Activated effector memory CD4-positive, alpha-beta T cell treated with anti-CD3 and anti-CD28 coated beads, Interleukin-2, amount 50 U/mL, for 16 hours (primary cell): Measurements from ENCODE around the gene SGCD.

Experiments
- DNase-seq: peaks from one replicate; pipeline ENCODE4 v3.0.0-alpha.2; 2020

SGCD gene

GRCh38 chr5:156471893-156472292 is 144.9 kb downstream of the SGCD start:
- no peak for DNase-seq

DNA sequence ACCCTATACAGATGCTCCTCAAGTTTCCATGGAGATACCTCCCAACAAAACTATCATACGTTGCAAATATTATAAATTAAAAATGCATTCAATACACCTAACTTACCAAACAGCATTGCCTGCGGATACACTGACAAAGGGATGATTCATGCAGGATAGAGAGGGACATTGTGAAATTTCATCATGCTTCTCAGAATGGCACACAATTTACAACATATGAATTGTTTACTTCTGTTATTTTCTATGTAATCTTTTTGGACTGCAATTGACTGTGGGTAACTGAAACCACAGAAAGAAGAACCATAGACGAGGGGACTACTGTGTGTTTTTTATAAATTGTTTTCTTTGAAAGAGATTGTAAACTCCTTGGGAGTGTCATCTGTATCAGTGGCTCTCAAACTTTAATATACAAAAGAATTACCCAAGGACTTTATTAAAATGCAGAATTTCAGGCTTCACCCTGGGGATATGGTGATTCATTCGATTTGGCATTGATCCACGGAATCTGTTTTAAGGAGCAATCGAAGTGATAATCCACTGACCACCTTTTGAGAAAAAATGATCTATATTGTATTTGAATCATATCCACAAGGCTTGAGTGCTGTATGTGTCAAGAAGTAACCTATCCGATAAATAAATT is 146.4 kb downstream of the SGCD start:
- no peak for DNase-seq

DNA sequence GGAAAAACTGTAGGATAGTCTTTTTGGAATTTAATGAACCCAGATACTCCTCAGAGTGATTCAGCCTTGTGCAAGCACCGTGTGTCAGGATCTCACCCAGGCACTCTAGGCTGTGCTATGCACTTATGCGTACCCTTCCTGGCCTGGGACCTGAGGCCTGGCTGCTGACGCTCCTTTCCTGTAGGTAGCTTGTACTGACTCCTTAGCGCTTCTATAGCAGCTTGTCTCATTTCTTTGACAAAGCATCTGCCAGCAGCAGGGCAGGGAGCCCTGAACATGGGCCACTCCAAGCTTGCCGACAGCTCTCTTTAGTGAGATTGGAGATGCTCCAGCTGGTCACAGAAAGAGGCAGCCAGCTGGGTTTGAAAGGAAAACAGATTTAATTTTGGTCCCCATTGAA is 147.3 kb downstream of the SGCD start:
- DNase-seq: no peak

DNA sequence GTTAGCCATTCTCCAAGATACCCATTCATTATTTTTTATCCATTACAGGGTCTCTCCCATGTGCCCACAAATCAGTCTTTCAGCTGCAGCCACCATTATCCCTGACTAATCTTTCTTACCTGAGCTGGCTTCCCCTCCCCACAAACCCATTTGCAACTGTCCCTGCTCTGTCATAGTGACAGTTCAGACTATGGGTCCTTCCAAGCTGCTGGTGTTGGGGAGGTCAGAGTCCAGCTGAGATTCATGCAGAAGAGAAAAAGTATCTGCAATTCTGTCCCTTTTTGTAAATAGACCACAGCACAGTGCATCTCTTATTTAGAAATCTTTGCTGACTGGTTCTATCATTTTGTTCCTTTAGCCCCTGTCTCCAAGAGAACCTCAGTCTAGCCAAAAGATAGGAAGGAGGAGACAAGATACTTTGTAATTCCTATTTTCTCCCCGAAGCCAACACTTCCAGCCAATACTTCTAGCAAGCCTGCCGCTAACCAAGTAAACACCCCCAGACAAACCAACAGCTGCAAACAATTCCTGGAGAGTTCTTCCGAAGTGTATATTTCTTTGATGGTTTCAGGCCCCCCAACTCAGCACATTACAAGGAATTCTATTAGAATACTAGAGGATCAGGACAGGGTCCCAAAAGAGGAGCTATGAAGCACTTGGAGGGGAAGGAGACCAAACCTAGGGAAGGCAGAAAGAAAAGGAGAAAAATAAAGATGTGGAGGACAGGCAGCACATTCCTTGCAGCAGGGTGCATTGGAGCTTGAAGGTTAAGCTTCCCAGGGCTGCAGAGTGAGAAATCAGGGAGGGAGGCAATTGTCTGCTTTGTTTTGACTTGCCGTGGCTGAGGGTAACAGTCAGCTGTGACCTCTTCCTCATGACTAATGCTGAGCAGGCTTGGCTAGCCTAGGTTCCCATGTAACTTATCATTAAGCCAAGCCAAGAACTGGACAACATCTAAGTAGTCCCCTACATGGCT is 148.5 kb downstream of the SGCD start:
- no peak for DNase-seq

DNA sequence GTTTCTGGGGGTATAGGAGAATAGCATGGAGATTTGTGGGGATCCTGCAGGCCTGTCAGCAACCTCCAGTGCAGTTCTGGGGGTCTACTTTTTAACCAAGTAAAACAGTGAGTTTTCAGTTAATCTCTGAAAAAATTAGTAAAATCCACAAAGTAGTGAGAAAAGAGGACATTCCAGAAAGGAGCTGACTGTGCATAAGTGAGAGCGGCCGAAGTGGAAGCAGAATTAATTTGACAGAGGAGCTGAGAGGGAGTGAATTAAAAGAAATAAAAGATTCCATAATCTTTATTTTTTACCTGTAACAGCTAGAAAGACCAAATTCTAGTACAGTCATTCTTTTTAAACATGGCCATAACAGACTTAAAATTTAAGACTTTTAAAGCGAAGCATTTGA is 149.2 kb downstream of the SGCD start:
- no peak for DNase-seq

GRCh38 chr5:156476678-156477077 is 149.7 kb downstream of the SGCD start:
- DNase-seq: no peak

DNA sequence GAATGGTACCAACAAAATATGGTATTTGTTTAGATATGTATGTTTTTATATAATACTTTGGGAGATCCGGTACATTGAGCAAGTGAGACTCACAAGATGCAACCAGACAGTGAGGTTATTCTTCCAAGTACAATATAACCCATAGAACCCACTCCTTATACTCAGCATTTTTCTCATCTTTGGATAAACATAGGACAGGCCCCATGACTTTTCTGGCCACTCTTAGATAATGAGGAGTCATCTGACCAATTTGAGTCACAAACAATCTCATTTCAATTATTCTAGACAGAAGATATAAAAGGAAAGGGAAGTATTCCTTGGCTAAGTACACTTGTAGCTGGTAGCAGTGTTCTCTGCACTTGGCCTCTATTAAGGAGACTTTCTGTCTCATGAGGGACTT is 150.2 kb downstream of the SGCD start:
- DNase-seq: no peak

DNA sequence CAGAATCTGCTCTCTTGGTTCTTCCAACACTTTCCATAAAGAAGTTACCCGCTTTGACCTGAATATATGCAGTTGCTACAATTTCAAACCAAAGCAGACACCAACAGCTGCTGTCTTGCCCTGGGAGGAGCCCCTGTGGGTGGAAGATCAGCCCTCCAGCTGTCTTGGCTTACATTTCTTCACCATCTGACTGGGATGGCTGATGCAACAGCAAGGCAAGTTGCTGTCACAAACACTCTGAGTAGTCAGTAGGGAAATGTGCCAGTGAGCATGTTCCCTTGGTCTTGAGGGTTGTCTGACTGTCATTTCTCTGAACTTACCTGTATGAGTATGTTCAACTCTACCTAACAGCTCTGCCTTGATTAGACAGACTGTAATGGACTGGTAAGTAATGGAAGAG is 152.9 kb downstream of the SGCD start:
- no peak for DNase-seq

DNA sequence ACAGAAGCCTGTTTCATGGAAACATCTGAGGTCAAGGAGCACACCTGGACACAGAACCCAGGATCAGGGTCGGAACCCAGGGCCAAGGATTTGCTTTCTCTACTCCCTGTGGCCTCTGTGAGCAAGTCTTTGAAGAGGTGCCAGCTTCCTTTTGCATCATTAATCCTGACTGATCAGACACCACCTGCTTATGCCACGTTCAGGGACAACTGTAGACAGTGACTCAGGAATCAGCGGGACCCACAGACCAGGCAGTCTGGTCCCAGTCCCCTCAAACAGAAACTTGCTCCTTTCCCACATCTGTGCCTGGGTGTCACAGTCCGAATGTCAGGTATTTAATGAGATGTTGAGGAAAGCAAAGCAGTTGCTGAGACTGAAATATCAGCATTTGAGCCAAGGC is 154.8 kb downstream of the SGCD start:
- DNase-seq: no peak

DNA sequence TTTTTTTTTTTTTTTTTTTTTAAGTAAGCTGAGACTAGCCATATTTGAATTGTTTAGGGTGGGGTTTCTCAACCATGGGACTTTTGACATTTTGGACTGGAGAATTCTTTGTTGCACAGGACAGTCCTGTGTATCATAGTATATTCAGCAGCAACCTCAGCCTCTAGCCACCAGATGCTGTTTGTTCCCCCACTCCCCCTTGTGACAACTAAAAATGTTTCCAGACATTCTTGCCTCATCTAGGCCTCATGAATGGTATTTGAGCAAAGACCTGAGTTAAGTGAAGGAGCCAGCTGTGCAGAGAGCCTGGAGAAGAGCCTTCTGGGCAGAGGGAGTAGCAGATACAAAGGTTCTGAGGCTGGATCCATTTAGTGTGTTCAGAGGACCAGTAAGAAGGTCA is 155.9 kb downstream of the SGCD start:
- DNase-seq: no peak

GRCh38 chr5:156486394-156487238 is 159.7 kb downstream of the SGCD start:
- DNase-seq: no peak

DNA sequence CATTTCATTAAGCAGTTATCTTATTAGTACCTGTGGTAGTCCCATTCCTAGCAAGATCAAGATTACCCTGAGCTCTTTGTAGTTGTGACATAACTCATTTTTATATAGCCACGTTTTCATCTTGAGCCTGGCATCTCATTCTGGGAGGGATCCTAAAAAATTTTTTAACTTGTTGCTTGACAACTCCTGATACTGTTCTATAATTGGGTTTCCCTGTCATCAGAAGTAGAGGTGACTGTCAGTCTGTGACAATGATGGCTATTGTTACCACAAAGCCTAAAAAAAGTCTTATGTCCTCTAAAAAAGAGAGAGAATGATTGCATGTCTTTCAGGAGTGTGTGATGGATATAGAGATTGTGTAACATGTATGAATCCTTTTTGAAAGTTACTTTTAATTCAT is 164.8 kb downstream of the SGCD start:
- no peak for DNase-seq

DNA sequence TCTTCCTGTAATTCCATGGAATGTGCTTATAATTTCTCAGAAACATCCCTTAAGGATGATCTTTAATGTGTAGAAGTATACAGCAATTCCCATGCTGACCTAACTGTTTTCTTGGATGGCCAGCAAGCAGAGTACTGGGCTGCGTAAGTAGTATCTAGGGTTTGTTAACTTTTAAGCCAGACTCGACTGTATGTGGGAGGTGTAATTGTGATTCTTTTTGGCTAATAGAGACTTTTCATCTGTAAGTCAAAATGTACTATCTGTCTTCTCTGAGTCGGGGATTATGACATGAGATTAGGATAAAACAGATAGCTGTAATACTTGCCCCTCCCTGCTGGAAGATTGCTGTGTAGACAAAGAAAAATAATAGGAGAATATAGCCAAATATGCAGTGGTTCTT is 169.3 kb downstream of the SGCD start:
- DNase-seq: no peak

DNA sequence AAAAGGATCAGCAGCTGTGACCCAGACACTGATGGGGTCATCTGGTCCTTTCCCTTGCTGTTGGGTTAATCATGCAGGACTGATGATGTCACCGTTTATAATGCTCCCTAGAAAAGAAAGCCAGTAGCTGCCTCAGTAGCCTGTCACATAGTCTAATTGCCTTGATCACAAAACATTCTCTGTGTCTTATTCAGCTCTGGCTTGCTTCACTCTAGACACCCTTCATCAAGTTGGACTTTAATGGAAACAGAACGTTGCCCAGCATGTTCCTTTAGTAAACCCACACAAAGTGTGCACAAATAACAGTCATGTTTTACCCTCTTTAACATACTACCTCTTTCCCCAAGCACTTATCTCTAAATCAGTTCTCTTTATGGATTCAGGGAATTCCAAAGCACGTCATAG is 170.8 kb downstream of the SGCD start:
- DNase-seq: no peak

GRCh38 chr5:156498226-156498980 is 171.4 kb downstream of the SGCD start:
- no peak for DNase-seq

DNA sequence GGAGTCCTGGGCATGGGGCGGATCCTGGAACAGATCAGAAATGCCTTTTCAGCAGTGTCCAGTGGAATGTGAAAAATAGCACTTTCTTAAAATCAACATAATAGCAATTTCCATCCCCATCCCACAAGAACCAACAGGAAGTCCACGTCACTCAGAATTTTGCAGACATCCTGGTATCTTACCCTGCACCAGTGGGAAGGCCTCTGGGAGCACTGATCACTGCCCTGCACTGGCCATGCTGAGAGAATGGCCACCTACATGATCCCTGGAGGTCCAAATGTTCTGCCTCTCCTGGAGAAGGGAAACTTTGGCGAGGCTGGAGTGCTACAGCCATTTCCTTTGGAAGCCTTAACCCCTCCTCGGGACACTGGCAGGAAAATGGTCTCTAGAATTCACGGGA is 173.8 kb downstream of the SGCD start:
- DNase-seq: no peak

- no peak for DNase-seq
Observed at GRCh38 chr5:156505101-156505500, 178.1 kb downstream of the SGCD start.

DNA sequence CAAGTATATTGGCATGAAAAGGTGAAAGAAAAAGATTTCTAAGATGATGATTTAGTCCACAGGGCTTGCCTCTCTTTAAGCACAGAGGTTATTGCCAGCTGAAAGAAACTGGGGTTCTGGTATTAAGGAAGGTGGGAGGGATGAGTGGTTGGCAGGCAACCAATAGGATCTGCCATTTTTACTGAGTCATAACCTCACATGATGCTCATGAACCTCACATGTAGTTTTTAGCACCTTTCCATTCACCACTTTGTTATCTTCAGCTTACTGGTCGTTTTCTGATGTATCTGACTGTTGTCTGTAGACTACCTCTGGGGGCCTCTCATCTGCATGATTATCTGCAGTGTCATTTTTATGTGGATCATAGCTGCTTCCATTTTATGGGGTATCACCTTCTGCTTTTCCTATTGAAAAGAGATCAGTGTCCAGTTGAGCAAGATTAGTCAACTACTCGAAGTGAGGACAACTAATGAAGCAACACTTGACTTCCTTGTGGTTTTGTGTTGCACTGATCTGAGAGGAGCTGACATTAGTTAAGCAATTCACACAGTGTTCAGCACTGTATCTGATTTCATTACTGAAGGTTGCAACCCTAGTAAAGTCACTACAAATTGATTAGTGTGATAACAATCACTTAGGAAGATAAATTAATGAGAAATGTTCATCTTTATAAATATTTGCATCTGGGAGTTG is 186.3 kb downstream of the SGCD start:
- no peak for DNase-seq

DNA sequence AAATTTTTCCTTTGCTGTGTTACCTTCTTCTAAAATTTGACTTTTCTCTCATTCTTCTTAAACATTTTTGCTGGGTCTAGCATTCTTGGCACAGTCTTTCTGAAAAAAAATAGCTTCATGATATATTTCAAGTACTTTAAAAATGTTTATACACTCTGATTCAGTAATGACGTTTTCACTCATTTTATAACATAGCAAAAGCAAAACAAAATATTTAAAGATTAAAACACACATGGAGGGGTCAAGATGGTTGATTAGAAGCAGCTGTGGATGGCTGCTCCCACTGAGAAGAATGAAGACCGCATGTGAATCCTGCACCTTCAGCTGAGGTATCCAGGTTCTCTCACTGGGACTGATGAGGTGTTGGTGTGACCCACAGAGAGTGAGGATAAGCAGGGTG is 188.2 kb downstream of the SGCD start:
- DNase-seq: no peak

GRCh38 chr5:156515803-156516360 is 188.9 kb downstream of the SGCD start:
- DNase-seq: no peak

- no peak for DNase-seq
Observed at GRCh38 chr5:156522651-156523529, 195.9 kb downstream of the SGCD start.
